T-cell (primary cell): Measurements from ENCODE around the gene SCN1A. TPM values are rescaled to one million over a fixed set of nuclear protein-coding genes. Genes with fewer than 3 reads are reported as not detected.
"Not testable (repeated sequence)": the region's sequence is repeated elsewhere in the genome, so short reads cannot be mapped to it uniquely, and the experiment has no call there.

Experiments used
- ATAC-seq, 4 experiments: fragments of 200-7000 bp in 3 of 4; fragments of 150-1000 bp in 1 of 4; cut with Tn5 transposase; replicated peaks in 1 of 4; 1 replicate in 3 of 4; 2 replicates in 1 of 4; pipeline ENCODE4 v1.10.0; 2021; ENCODE audit warnings: moderate library complexity in 3 of 4, mild to moderate bottlenecking in 2 of 4, moderate number of reproducible peaks in 1 of 4
- CTCF ChIA-PET, 2 donors: fragments of 300-600 bp; sonication (Branson Sonifier 250); formaldehyde crosslinking; loops; one replicate each; lab custom pipeline; 2022; ENCODE audit warnings: antibody characterized with exemption in 2 of 2; lab: Charles Lee
- POLR2A ChIA-PET, 2 donors: fragments of 300-600 bp; sonication (Branson Sonifier 250); formaldehyde crosslinking; loops; one replicate each; lab custom pipeline; 2022; ENCODE audit warnings: antibody characterized with exemption in 2 of 2; lab: Charles Lee
- DNase-seq, 35 experiments: peaks; one replicate each; pipeline versions ENCODE4 v3.0.0 to v3.0.0-alpha.2; 2013 to 2023
- H3K27ac ChIP-seq: one replicate; pipeline ENCODE4 v1.5.1; 2013; ENCODE audit warnings: low read length
- H3K27me3 ChIP-seq, 2 experiments: replicated peaks in 1 of 2; 1 replicate in 1 of 2; 2 replicates in 1 of 2; pipeline versions ENCODE4 v1.6.1 to v1.7.0; 2013; ENCODE audit warnings: low read length in 1 of 2, mixed read lengths in 1 of 2; ENCODE audit not compliant: control insufficient read depth in 2 of 2, insufficient read depth in 2 of 2; ENCODE audit errors: extremely low read depth in 1 of 2
- H3K36me3 ChIP-seq, 2 donors: 1 replicate in 1 of 2; 2 replicates in 1 of 2; pipeline versions ENCODE4 v1.6.1 to v1.7.0; 2013; ENCODE audit warnings: low read length in 1 of 2; ENCODE audit not compliant: control insufficient read depth in 2 of 2, insufficient read depth in 1 of 2; ENCODE audit errors: extremely low read depth in 1 of 2
- H3K4me1 ChIP-seq, 2 experiments: 1 replicate in 1 of 2; 2 replicates in 1 of 2; pipeline versions ENCODE4 v1.6.1 to v1.7.0; 2013; ENCODE audit warnings: low read length in 2 of 2, mixed read lengths in 1 of 2; ENCODE audit not compliant: insufficient read depth in 2 of 2, control insufficient read depth in 1 of 2; ENCODE audit errors: extremely low read depth in 1 of 2
- H3K4me3 ChIP-seq, 2 donors: 1 replicate in 1 of 2; 2 replicates in 1 of 2; pipeline versions ENCODE4 v1.5.1 to v1.7.0; 2013; ENCODE audit warnings: mild to moderate bottlenecking in 2 of 2, low read length in 1 of 2, moderate library complexity in 1 of 2; ENCODE audit not compliant: control insufficient read depth in 1 of 2; ENCODE audit errors: extremely low read depth in 1 of 2
- H3K9me3 ChIP-seq: 2 replicates; pipeline ENCODE4 v1.7.0; 2013
- H3K27ac Mint-ChIP-seq, 2 donors: one replicate each; pipeline ENCODE4 v1.8.0; 2020 to 2021; ENCODE audit warnings: mild to moderate bottlenecking in 2 of 2, mixed read lengths in 2 of 2
- H3K27me3 Mint-ChIP-seq, 2 donors: one replicate each; pipeline ENCODE4 v1.8.0; 2021 to 2022; ENCODE audit warnings: mixed read lengths in 2 of 2
- H3K36me3 Mint-ChIP-seq: one replicate; pipeline ENCODE4 v1.8.0; 2021; ENCODE audit warnings: mixed read lengths
- H3K4me1 Mint-ChIP-seq, 3 donors: one replicate each; pipeline ENCODE4 v1.8.0; 2020 to 2022; ENCODE audit warnings: mixed read lengths in 3 of 3, mild to moderate bottlenecking in 1 of 3
- H3K4me3 Mint-ChIP-seq, 3 donors: one replicate each; pipeline ENCODE4 v1.8.0; 2020 to 2022; ENCODE audit warnings: mild to moderate bottlenecking in 3 of 3, mixed read lengths in 3 of 3, moderate library complexity in 3 of 3
- H3K9me3 Mint-ChIP-seq, 3 donors: one replicate each; pipeline ENCODE4 v1.8.0; 2020 to 2022; ENCODE audit warnings: mixed read lengths in 3 of 3
- WGBS: methylation state at CpG from one replicate; pipeline ENCODE4 v1.1.5; 2013; ENCODE audit warnings: missing lambda C conversion rate; ENCODE audit not compliant: insufficient coverage; 5-methylcytosine and 5-hydroxymethylcytosine counted together
- total RNA-seq, 35 experiments: library from RNA in 6 of 35; stranded (reverse) in 6 of 35; fragments of 120-200 nt in 1 of 35; gene quantifications; one replicate each; pipeline versions ENCODE4 v1.2.1 to v1.2.4 and lab custom pipeline; 2013 to 2026

The SCN1A gene
- total RNA-seq, 5 donors from 2014 or later (not counting 1 experiment from before 2014, with no cell fraction given): not detected

- Mint-ChIP-seq H3K27me3 (no peaks in the 10 kb centered on the region), H3K4me1 (peaks cover 0 to 2% (median 0%) of the 10 kb centered on the region in 3 donors), H3K36me3 (no peaks in the 10 kb centered on the region), H3K27ac (no peak overlapping the region), H3K4me3 (no peak overlapping the region), H3K9me3 (peaks cover 0 to 3% (median 3%) of the 10 kb centered on the region in 3 donors)
- Histone ChIP-seq H3K36me3 (no peaks in the 10 kb centered on the region), H3K27me3 (peaks cover 0 to 2% of the 10 kb centered on the region in 2 experiments), H3K4me3 (no peak overlapping the region), H3K27ac (no peak overlapping the region), H3K9me3 (no peaks in the 10 kb centered on the region), H3K4me1 (no peaks in the 10 kb centered on the region)
- POLR2A ChIA-PET: no interaction called here
- no peak for ATAC-seq
- WGBS: no CpG with 5 or more reads among the region's 4 CpGs
- CTCF ChIA-PET: interaction anchor here in 1 of 2 donors (0.6 kb wide), 1 partner anchor 12 kb away, joined by 6 read pairs; the partner anchor contains the start of gene SCN1A
- DNase-seq: no peak
Measured at GRCh38 chr2:166115589-166115988, 12.2 kb downstream of the SCN1A start.

- CTCF ChIA-PET: interaction anchor here (0.6 to 0.8 kb wide), 2 partner anchors 15 to 232 kb away, joined by 3 to 4 read pairs; partner anchors contain the start of gene SCN1A (in 1 of the 2)
- no CpG with 5 or more reads among the region's 1 CpG for WGBS
- H3K36me3 Mint-ChIP-seq: no peaks in the 10 kb centered on the region
Measured at GRCh38 chr2:166112193-166112605, 15.6 kb downstream of the SCN1A start.

GRCh38 chr2:166106431-166107015 lies 21.3 kb downstream of the SCN1A start:
- no peak overlapping the region for H3K4me3 Mint-ChIP-seq
- POLR2A ChIA-PET: no interaction called here

More at GRCh38 chr2:166112193-166112605, 15.6 kb downstream of the SCN1A start:
- Mint-ChIP-seq H3K27me3 (no peaks in the 10 kb centered on the region), H3K4me1 (peaks cover 0 to 2% (median 0%) of the 10 kb centered on the region in 3 donors), H3K4me3 (no peak overlapping the region), H3K27ac (no peak overlapping the region), H3K9me3 (peaks cover 0 to 3% (median 3%) of the 10 kb centered on the region in 3 donors)
- Histone ChIP-seq H3K27me3 (no peaks in the 10 kb centered on the region), H3K36me3 (no peaks in the 10 kb centered on the region), H3K4me3 (no peak overlapping the region), H3K9me3 (no peaks in the 10 kb centered on the region), H3K27ac (no peak overlapping the region), H3K4me1 (no peaks in the 10 kb centered on the region)
- DNase-seq (no peak), ATAC-seq (no peak)
- POLR2A ChIA-PET: interaction anchor here in 1 of 2 donors (0.6 kb wide), 1 partner anchor 799 kb away, joined by 4 read pairs; no protein-coding TSS in a partner anchor

GRCh38 chr2:166104773-166105172 lies 23.0 kb downstream of the SCN1A start:
- DNase-seq (no peak), ATAC-seq (no peak)
- Mint-ChIP-seq H3K27ac (no peak overlapping the region), H3K27me3 (no peaks in the 10 kb centered on the region), H3K9me3 (peaks cover 0 to 6% (median 0%) of the 10 kb centered on the region in 3 donors), H3K4me1 (no peaks in the 10 kb centered on the region), H3K4me3 (no peak overlapping the region), H3K36me3 (no peaks in the 10 kb centered on the region)
- Histone ChIP-seq H3K9me3 (no peaks in the 10 kb centered on the region), H3K27me3 (no peaks in the 10 kb centered on the region), H3K27ac (no peak overlapping the region), H3K4me1 (no peaks in the 10 kb centered on the region), H3K36me3 (no peaks in the 10 kb centered on the region), H3K4me3 (no peak overlapping the region)
- POLR2A ChIA-PET: no interaction called here
- no CpG with 5 or more reads among the region's 3 CpGs for WGBS
- CTCF ChIA-PET: no interaction called here

More at GRCh38 chr2:166106431-166107015, 21.3 kb downstream of the SCN1A start:
- Mint-ChIP-seq H3K9me3 (peaks cover 0 to 7% (median 3%) of the 10 kb centered on the region in 3 donors), H3K4me1 (no peaks in the 10 kb centered on the region), H3K36me3 (no peaks in the 10 kb centered on the region), H3K27me3 (no peaks in the 10 kb centered on the region), H3K27ac (no peak overlapping the region)
- no peak overlapping the region for H3K27ac ChIP-seq
- no peaks in the 10 kb centered on the region for H3K36me3 ChIP-seq
- H3K9me3 ChIP-seq: no peaks in the 10 kb centered on the region
- H3K27me3 ChIP-seq: no peaks in the 10 kb centered on the region
- DNase-seq (peak in 1 of 35 experiments; percentile 4), ATAC-seq (no peak)
- no peaks in the 10 kb centered on the region for H3K4me1 ChIP-seq
- CTCF ChIA-PET: interaction anchor here in 1 of 2 donors (0.9 kb wide), 1 partner anchor 863 kb away, joined by 3 read pairs; no protein-coding TSS in a partner anchor
- H3K4me3 ChIP-seq: no peak overlapping the region
- 75% methylated on average over 5 of the region's 7 CpGs for WGBS

- H3K9me3 ChIP-seq: no peaks in the 10 kb centered on the region
- H3K27me3 Mint-ChIP-seq: no peaks in the 10 kb centered on the region
- no peaks in the 10 kb centered on the region for H3K36me3 ChIP-seq
- no peak overlapping the region for H3K27ac ChIP-seq
- no peaks in the 10 kb centered on the region for H3K4me1 ChIP-seq
- CTCF ChIA-PET: no interaction called here
- H3K27ac Mint-ChIP-seq: no peak overlapping the region
- DNase-seq (no peak), ATAC-seq (no peak)
- no peaks in the 10 kb centered on the region for H3K36me3 Mint-ChIP-seq
- no CpG with 5 or more reads among the region's 1 CpG for WGBS
- H3K27me3 ChIP-seq: no peaks in the 10 kb centered on the region
- POLR2A ChIA-PET: no interaction called here
- no peak overlapping the region for H3K4me3 ChIP-seq
- no peaks in the 10 kb centered on the region for H3K4me1 Mint-ChIP-seq
- H3K9me3 Mint-ChIP-seq: peaks cover 0 to 6% (median 0%) of the 10 kb centered on the region in 3 donors
- H3K4me3 Mint-ChIP-seq: no peak overlapping the region
Measured at GRCh38 chr2:166104084-166104483, 23.7 kb downstream of the SCN1A start.

GRCh38 chr2:166103277-166103676 lies 24.5 kb downstream of the SCN1A start:
- H3K4me1 ChIP-seq, H3K4me3 Mint-ChIP-seq, H3K36me3 Mint-ChIP-seq, H3K4me1 Mint-ChIP-seq, H3K9me3 Mint-ChIP-seq, H3K4me3 ChIP-seq, CTCF ChIA-PET, DNase-seq, H3K27me3 Mint-ChIP-seq, ATAC-seq, POLR2A ChIA-PET, H3K27ac ChIP-seq, H3K27ac Mint-ChIP-seq, H3K9me3 ChIP-seq, H3K36me3 ChIP-seq, H3K27me3 ChIP-seq: not testable (repeated sequence)
- WGBS: 70% methylated on average over 2 of the region's 7 CpGs
